B cell (primary cell): Measurements from ENCODE around the gene MPC1.

Source experiments
- EZH2 ChIP-seq: IDR thresholded peaks from 2 replicates; pipeline ENCODE4 v1.6.1; 2012; ENCODE audit warnings: borderline replicate concordance, low read depth, mild to moderate bottlenecking, moderate library complexity, low read length; ENCODE audit not compliant: insufficient read depth, poor library complexity, severe bottlenecking
- TF ChIP-seq, protein P1 (sequence below): fragments of 200-600 bp; IDR thresholded peaks from one replicate; pipeline ENCODE4 v1.8.0; 2022; ENCODE audit warnings: antibody characterized with exemption, mild to moderate bottlenecking

DNA sequence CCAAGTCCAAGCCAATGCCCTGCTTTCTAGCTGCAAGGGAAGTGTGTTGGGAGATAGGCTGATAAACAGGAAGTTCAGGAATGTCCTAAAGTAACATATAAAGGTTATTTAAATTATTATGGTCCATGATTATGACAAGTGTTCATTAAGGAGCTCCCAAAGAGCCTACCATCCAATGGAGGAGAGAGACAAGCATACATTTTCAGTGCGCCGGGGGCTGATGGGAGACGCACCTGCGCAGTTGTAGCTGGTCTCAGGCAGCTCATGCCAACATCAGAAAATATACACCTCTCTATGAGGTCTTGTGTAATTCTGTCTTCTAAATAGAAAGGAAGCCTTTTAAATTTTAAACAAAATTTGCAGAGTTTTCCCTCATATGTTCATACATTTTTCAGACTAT lies 27.8 kb downstream of the MPC1 start:
- TF ChIP-seq, protein P1, sequence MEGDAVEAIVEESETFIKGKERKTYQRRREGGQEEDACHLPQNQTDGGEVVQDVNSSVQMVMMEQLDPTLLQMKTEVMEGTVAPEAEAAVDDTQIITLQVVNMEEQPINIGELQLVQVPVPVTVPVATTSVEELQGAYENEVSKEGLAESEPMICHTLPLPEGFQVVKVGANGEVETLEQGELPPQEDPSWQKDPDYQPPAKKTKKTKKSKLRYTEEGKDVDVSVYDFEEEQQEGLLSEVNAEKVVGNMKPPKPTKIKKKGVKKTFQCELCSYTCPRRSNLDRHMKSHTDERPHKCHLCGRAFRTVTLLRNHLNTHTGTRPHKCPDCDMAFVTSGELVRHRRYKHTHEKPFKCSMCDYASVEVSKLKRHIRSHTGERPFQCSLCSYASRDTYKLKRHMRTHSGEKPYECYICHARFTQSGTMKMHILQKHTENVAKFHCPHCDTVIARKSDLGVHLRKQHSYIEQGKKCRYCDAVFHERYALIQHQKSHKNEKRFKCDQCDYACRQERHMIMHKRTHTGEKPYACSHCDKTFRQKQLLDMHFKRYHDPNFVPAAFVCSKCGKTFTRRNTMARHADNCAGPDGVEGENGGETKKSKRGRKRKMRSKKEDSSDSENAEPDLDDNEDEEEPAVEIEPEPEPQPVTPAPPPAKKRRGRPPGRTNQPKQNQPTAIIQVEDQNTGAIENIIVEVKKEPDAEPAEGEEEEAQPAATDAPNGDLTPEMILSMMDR, result no peak
- no peak for TF ChIP-seq EZH2
